ENCODE results near the gene KLLN.
A peak's percentile ranks its signal among the peaks of the same experiment; 100 is the strongest.
"Not testable (repeated sequence)": the region's sequence is repeated elsewhere in the genome, so short reads cannot be mapped to it uniquely, and the experiment has no call there.

KLLN gene

DNA sequence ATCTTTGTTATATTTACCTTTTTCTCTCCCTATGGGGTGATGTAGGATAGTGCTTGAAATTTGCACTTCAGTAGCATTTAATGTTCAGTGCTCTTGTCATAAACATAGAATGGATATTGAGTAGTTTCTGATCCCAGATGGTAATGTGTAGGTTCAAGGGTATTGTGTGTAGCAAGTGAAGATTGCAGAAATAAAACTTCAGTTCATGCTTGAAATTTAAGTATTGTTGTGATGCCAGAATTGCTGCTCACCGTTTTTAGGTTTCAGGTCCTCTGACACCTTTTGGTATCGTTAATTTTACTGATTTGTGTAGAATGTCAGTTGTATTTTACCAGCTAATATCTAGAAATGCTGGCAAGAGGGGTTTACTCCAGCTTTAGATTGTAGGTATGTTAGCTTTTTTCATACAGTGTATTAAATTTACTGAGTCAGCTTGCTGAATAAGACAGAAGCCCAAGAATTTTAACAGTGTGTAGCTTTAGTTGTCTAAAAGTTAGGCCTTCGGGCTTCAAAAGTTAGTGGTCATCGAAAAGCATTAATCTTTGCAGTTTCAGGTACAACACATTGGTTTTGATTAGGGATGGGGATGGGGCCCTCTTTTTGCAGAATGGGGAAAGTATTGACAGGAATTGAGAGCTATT, 2.0 kb upstream of the KLLN start:
- DNase-seq = no peak

DNA sequence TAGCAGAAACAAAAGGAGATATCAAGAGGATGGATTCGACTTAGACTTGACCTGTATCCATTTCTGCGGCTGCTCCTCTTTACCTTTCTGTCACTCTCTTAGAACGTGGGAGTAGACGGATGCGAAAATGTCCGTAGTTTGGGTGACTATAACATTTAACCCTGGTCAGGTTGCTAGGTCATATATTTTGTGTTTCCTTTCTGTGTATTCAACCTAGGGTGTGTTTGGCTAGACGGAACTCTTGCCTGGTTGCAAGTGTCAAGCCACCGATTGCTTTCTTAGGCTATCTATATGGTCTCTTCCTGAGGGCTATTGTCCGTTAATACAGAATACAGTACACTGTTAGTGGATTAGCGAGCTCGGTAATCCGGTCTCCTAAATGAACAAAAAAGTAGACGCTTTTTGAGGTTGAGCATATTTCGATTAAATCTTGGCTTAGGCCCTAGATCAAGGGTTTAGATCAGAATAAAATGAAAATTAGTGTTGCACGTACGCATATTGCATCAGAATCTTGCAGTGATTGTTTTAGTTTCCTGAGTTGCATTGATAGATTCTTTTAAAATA, 1.2 kb upstream of the KLLN start:
- peak in 1 of 2 experiments; percentile 33 for DNase-seq

- peak; percentile 1 to 42 for DNase-seq
Measured at GRCh38 chr10:87863951-87864495, 690 bp upstream of the KLLN start.

- peak in 1 of 2 experiments; percentile 81 for DNase-seq
Measured at GRCh38 chr10:87862679-87863052, 667 bp downstream of the KLLN start.

- peak; percentile 46 to 83 for DNase-seq
Measured at GRCh38 chr10:87861953-87862678, 1.2 kb downstream of the KLLN start.

- DNase-seq = no peak
Measured at GRCh38 chr10:87861566-87861952, 1.8 kb downstream of the KLLN start.

- no peak for DNase-seq
Measured at GRCh38 chr10:87860816-87861403, 2.4 kb downstream of the KLLN start.

DNA sequence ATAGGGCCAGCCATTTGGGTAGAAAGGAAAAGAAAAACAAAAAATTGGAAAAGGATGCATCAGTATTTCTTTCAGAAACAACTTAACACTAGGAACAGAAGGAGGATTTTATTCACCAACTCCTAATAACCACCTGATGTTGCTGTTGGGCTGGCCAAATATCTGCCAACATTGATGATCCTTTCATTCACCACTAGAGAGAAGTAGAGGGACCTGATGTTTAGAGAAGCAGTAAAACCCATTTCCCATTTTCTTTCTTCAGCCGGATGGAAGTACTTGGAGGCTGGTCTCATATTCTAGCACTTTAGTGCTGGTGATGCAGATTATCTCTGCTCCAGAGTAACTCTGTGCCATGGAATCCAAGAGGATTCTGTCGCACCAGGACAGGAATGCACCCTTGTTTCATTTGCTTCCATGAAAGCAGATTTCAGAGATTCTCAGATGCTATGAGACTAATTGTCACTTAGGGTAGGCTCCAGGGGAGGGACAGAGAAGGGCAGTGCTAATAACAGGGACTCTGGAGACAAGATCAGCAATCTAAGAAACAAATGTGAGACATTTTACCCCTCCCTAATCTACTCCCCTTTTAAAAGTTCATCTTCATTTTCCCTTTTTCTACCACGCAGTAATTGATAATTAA, 3.1 kb downstream of the KLLN start:
- peak; percentile 35 to 41 for DNase-seq

GRCh38 chr10:87855665-87856064, 7.7 kb downstream of the KLLN start:
- DNase-seq = not testable (repeated sequence)

GRCh38 chr10:87855247-87855646, 8.1 kb downstream of the KLLN start:
- not testable (repeated sequence) for DNase-seq

DNA sequence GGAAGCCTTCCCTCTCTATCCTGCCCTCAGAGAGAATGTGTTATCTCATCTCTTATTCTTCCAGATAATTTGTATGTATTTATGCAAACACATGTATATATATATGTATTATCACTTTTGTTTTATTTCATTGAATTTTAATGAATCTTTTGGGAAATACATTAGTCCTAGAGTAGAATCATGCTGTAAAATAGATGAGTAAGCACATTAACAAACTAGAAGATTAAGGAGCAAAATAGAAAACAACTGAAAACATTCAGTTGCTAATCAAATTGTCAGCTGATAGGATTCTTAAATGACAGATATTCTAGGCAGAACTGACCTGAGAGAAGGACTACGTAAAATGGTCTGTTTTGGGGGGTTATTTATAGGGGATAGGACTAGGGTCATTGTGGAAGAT, 11.2 kb downstream of the KLLN start:
- DNase-seq = no peak

GRCh38 chr10:87850742-87851205, 12.6 kb downstream of the KLLN start:
- DNase-seq = peak; percentile 26 to 77

GRCh38 chr10:87849001-87849400, 14.3 kb downstream of the KLLN start:
- no peak for DNase-seq

- DNase-seq = no peak
Measured at GRCh38 chr10:87847550-87847949, 15.8 kb downstream of the KLLN start.

- DNase-seq = not testable (repeated sequence)
Measured at GRCh38 chr10:87846711-87847110, 16.6 kb downstream of the KLLN start.

DNA sequence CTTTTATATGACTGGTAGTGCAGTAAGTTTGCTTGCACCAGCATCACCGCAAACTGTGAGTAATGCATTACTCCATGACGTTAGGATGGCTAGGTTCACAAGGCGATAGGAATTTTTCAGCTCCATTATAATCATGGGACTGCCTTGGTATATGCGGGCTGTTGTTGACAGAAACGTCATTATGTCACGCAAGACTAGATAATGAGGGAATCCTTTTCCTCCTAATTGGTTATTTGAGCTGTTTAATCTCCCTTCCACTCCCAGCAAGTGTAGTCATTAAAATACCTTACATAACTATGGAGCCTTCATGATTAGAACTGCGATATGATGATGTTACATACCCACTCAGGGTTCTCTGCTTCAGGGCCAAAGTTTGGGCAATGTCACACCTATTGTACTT, 17.3 kb downstream of the KLLN start:
- DNase-seq = peak; percentile 50 to 58

DNA sequence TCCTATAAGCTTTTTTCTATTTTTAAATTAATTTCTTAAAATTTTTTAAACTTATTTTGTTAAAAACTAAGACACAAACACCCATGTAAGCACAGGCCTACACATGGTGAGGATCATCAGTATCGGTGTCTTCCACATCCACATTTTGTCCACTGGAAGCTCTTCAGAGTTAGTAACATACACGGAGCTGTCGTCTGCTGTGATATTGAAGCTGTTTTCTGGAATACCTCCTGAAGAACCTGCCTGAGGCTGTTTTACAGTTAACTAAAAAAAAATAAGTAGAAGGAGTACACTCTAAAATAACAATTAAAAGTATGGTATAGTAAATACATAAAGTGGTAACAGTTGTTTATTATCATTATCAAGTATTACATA, 17.7 kb downstream of the KLLN start:
- no peak for DNase-seq

GRCh38 chr10:87844837-87845623, 18.3 kb downstream of the KLLN start:
- no peak for DNase-seq

DNA sequence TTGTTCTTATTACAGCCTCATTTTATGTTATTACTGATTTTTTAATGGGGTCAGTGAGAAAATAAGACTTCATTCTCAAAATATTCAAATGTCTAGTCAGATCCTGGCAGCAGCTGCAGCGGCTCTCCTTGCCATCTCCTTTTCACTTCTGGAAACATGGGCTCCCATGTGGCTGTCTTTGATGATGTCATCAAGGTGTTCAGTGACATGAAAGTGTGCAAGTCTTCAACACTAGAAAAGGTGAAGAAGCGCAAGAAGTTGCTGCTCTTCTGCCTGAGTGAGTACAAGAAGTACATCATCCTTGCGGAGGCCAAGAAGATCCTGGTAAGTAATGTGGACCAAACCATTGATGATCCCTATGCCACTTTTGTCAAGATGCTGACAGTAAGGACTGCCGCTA, 19.6 kb downstream of the KLLN start:
- DNase-seq = no peak

- DNase-seq = peak; percentile 38 to 57
Measured at GRCh38 chr10:87842776-87843497, 20.4 kb downstream of the KLLN start.

DNA sequence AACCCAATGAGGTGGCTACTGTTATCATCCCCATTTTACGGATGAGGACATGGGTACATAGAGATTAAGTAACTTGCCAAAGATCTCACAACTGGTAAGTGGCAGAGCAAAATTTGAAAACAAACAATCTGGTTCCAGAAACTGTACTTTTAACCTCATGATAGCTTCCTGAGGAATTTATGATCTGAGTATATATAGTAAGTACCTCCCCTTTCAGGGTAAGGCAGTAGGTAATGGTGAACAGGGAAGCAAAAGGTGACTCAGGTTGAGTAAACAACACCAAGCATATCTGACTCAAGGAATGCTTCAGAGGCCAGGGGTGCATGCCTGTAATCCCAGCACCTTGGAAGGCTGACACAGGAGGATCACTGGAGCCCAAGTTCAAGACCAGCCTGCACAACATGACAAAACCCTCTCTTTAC, 21.1 kb downstream of the KLLN start:
- no peak for DNase-seq
